Measurements from ENCODE around the gene DTHD1. TPM values are rescaled to one million over a fixed set of nuclear protein-coding genes. Genes with fewer than 3 reads are reported as not detected.
A peak's percentile ranks its signal among the peaks of the same experiment; 100 is the strongest.

DTHD1 gene
- total RNA-seq, 3 donors from 2014 or later = 0.12 to 0.55 (median 0.22) TPM

GRCh38 chr4:36363024-36363423, 81.6 kb downstream of the DTHD1 start:
- no peak for TF ChIP-seq CTCF (IDR thresholded peaks at IDR 0.05)
- ATAC-seq = no peak
- Histone ChIP-seq H3K4me3 (no peak overlapping the region), H3K36me3 (ENCODE audit: low read depth) (no peaks in the 10 kb centered on the region), H3K9me3 (no peaks in the 10 kb centered on the region), H3K4me1 (ENCODE audit: low read depth) (no peaks in the 10 kb centered on the region)
- intact Hi-C loops (cut with DNase I, micrococcal nuclease) = no loop called here
- DNase-seq = no peak

DNA sequence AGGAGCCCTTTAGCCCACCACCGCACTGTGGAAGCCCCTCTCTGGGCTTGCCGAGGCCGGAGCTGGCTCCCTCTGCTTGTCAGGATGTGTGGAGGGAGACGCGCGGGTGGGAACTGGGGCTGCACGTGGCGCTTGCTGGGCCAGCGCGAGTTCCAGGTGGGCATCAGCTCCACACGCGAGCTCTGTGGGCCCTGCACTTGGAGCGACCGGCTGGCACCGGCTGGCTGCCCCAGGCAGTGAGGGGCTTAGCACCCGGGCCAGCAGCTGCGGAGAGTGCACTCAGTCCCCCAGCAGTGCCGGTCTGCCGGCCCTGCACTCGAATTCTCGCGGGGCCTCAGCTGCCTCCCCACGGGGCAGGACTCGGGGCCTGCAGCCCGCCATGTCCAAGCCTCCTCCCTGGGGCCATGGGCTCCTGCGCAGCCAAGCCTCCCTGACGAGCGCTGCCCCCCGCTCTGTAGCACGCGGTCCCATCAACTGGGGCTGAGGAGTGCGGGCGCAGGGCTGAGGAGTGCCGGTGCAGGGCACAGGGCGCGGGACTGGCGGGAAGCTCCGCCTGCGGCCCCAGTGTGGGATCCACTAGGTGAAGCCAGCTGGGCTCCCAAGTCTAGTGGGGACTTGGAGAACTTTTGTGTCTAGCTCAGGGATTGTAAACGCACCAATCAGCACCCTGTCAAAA, 93.6 kb downstream of the DTHD1 start:
- Histone ChIP-seq H3K9me3 (peaks cover 14% of the 10 kb centered on the region), H3K36me3 (ENCODE audit: low read depth) (no peaks in the 10 kb centered on the region), H3K4me1 (ENCODE audit: low read depth) (no peaks in the 10 kb centered on the region), H3K4me3 (no peak overlapping the region)
- intact Hi-C loops (cut with DNase I, micrococcal nuclease) = no loop called here
- ATAC-seq (no peak), DNase-seq (peak in 1 of 3 donors; percentile 35)
- no peak for TF ChIP-seq CTCF (IDR thresholded peaks at IDR 0.05)

- intact Hi-C loops (cut with DNase I, micrococcal nuclease) = no loop called here
- no peak for TF ChIP-seq CTCF (IDR thresholded peaks at IDR 0.05)
- no peaks in the 10 kb centered on the region for H3K9me3 ChIP-seq
- ATAC-seq = peak; percentile 97
- no peaks in the 10 kb centered on the region for H3K36me3 ChIP-seq (ENCODE audit: low read depth)
- DNase-seq = peak in 1 of 3 donors; percentile 31
- H3K4me3 ChIP-seq = no peak overlapping the region
- no peaks in the 10 kb centered on the region for H3K4me1 ChIP-seq (ENCODE audit: low read depth)
These were observed 104.6 kb downstream of the DTHD1 start for GRCh38 chr4:36385951-36386571.

GRCh38 chr4:36386691-36387090, 105.3 kb downstream of the DTHD1 start:
- Histone ChIP-seq H3K36me3 (ENCODE audit: low read depth) (no peaks in the 10 kb centered on the region), H3K4me1 (ENCODE audit: low read depth) (no peaks in the 10 kb centered on the region), H3K4me3 (no peak overlapping the region), H3K9me3 (no peaks in the 10 kb centered on the region)
- ATAC-seq = no peak
- intact Hi-C loops (cut with DNase I, micrococcal nuclease) = no loop called here
- TF ChIP-seq CTCF (IDR thresholded peaks at IDR 0.05) = no peak
- DNase-seq = no peak

DNA sequence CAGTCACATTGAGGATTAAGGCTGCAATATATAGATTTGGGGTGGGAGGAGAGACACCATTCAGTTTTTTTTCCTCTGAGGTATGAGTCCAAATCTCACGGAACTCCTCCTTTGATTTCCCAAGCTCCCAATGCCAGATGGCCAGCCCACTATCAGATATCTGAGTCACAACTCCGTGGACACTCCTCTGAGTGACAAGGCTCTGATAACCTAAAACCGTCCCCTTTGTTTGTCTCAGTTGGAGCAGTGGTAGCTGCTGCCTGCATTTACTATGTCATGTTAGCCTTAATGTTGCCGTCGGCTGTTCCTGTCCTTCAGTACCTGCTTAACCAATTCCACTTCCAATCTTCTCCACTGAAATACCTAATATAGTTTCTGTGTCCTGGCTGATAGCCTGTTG, 107.3 kb downstream of the DTHD1 start:
- DNase-seq = no peak
- no peaks in the 10 kb centered on the region for H3K4me1 ChIP-seq (ENCODE audit: low read depth)
- intact Hi-C loops (cut with DNase I, micrococcal nuclease) = no loop called here
- no peak for ATAC-seq
- TF ChIP-seq CTCF (IDR thresholded peaks at IDR 0.05) = no peak
- H3K9me3 ChIP-seq = no peaks in the 10 kb centered on the region
- H3K36me3 ChIP-seq (ENCODE audit: low read depth) = no peaks in the 10 kb centered on the region
- H3K4me3 ChIP-seq = no peak overlapping the region

Data from mucosa of descending colon (tissue), 3 donors.